A549 treated with DMSO at 1 μM for 4 hours (cell line): ENCODE measurements around the gene LRRC53. TPM values are rescaled to one million over a fixed set of nuclear protein-coding genes. Genes with fewer than 3 reads are reported as not detected.

Experiments
- total RNA-seq: library from RNA; stranded (reverse); fragments of 200-300 nt; extraction: Qiagen RNA extraction; gene quantifications from 5 replicates; pipeline ENCODE4 v1.2.3, GENCODE V29; 2022; ENCODE audit warnings: low read depth

The LRRC53 gene
- total RNA-seq = not detected in 5 replicates

GRCh38 chr1:74512170-74512915 is at the start of gene LRRC53:
Gene LRRC53, minus strand, starts transcription at chr1:74512611. Its CDS starts 29,262 bp downstream, at chr1:74483349.

Other genes with a start within 250 kb of the LRRC53 start
- gene ERICH3, start 161.2 kb upstream of the LRRC53 start, total RNA-seq = not detected in 5 replicates
- gene CRYZ, start 220.4 kb upstream of the LRRC53 start, total RNA-seq = 53.0 to 71.2 TPM (median 63.5 TPM) in 5 replicates
- gene TYW3, start 220.5 kb upstream of the LRRC53 start, total RNA-seq = 14.8 to 21.1 TPM (median 19.6 TPM) in 5 replicates